HepG2 (cell line): Measurements from ENCODE around the gene RSPRY1.

Experiments
- EP300 ChIP-seq, 3 experiments: sonication (generic) in 1 of 3; formaldehyde crosslinking in 1 of 3; IDR thresholded peaks; 2 replicates each; pipeline versions ENCODE4 v1.5.1 to v1.6.1; 2011 to 2020; ENCODE audit warnings: low read depth in 2 of 3, low read length in 2 of 3, borderline replicate concordance in 1 of 3, improper control_type of control experiment in 1 of 3, mild to moderate bottlenecking in 1 of 3, missing genetic modification reagents in 1 of 3, moderate library complexity in 1 of 3
- NBN ChIP-seq: fragments of 450-650 bp; conservative IDR thresholded peaks from 2 replicates; pipeline ENCODE4 v1.6.1; 2017

DNA sequence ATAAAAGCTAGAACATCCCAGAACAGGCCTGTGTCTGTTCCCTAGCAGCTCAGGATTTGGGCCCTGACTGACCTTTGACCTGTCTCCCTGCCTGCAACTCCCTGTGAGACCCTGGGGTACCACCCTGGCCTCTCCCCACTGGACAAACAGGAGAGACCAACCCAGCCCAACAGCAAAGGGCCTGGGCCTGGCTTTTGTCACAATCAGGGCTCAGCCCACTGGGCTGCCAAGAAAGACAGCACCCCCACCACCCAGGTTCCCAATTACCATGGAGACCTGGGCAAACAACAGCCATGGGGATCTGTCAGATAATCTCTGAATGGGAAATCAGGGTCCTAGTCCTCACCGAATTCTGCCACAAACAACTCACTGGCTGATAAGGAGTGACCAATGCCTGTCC, 87.2 kb downstream of the RSPRY1 start:
- TF ChIP-seq EP300 (IDR thresholded peaks at IDR 0.05; ENCODE audit: low read depth in 2 of 2, low read length in 2 of 2) (no peak), EP300 (CRISPR knock-in tag; IDR thresholded peaks at IDR 0.05; ENCODE audit: borderline replicate concordance) (no peak), NBN (no peak)
